Activated T-cell treated with anti-CD3 and anti-CD28 coated beads for 48 hours (primary cell): ENCODE results near the gene ARFIP1.
"Not testable (repeated sequence)": the region's sequence is repeated elsewhere in the genome, so short reads cannot be mapped to it uniquely, and the experiment has no call there.

ENCODE experiments used
- DNase-seq: peaks from one replicate; pipeline ENCODE4 v3.0.0-alpha.2; 2020; ENCODE audit warnings: low read depth

The ARFIP1 gene

GRCh38 chr4:152785639-152786615 is 6.2 kb downstream of the ARFIP1 start:
- DNase-seq: no peak

DNA sequence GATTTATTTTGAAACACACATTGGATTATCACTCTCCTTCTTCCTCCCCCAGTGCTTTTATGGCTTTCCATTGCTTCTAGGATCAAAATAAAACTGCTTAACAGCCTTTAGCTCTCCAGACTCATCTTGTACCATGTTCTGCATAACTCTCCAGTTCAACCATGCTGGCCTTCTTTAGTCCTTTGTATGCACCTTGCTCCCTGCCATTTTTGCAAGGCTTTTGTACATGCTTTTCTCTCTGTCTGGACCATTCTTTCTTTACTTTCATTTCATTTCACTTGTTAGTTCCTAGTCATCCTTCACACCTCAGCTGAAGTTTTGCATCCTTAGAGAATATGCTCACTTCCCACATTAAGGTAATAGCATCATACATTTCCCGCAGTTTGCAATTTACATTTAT is 6.9 kb downstream of the ARFIP1 start:
- DNase-seq: no peak

GRCh38 chr4:152795891-152796290 is 16.1 kb downstream of the ARFIP1 start:
- no peak for DNase-seq

- DNase-seq: no peak
These were observed 23.8 kb downstream of the ARFIP1 start for GRCh38 chr4:152803541-152803940.

- DNase-seq: no peak
These were observed 25.4 kb downstream of the ARFIP1 start for GRCh38 chr4:152805071-152805650.

GRCh38 chr4:152805818-152806217 is 26.1 kb downstream of the ARFIP1 start:
- DNase-seq: no peak

- no peak for DNase-seq
These were observed 26.9 kb downstream of the ARFIP1 start for GRCh38 chr4:152806501-152807125.

DNA sequence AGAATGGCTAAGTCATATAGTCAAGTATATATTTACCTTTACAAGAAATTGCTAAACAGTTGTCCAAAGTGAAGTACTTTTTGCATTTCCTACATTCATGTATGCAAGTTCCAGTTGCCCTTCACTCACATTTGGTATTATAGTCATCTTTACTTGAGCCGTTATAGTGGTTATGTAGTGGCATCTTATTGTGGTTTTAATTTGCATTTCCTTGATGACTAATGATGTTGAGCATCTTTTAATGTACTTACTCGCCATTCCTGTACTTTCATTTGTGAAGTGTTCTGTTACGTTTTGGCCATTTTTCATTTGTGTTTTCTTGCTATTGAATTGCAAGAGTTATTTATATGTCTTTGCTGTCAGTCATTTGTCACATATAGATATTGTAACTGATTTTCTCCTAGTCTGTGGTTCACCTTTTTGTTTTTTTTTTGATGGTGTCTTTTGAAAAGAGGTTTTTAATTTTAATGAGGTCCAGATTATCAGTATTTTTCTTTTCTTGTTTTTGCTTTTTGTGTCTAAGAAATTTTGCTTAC is 27.6 kb downstream of the ARFIP1 start:
- no peak for DNase-seq

DNA sequence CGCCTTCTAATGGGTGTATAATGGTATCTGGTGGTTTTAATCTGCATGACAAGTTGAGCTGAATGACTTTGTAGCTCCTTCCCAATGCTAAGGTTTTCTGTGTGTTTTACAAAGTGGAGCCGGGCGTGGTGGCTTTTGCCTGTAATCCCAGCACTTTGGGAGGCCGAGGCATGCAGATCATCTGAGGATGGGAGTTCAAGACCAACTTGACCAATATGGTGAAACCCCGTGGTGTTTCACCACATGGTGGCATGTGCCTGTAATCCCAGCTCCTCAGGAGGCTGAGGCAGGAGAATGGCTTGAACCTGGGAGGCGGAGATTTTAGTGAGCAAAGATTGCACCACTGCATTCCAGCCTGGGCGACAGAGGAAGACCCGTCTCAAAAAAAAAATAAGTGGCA is 28.9 kb downstream of the ARFIP1 start:
- DNase-seq: no peak

GRCh38 chr4:152810715-152811287 is 31.0 kb downstream of the ARFIP1 start:
- DNase-seq: no peak

DNA sequence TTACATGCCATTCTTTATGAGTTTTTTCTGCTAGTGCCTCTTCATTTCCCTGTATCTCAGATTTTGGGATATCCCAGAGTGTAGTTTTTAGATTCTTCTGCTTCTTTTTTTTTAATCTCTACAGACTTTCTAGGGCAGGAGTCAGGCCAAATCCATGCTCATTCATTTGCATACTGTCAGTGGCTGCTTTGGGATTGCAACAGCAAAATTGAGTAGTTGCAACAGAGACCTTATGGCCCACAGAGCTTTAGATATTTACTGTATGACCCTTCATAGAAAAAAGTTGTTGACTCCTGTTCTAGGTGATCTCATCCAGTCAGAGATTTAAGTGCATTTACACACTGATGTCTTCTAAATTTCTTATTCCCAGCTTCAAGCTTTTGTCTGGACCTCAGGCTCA is 35.3 kb downstream of the ARFIP1 start:
- no peak for DNase-seq

GRCh38 chr4:152817331-152817730 is 37.6 kb downstream of the ARFIP1 start:
- DNase-seq: no peak

DNA sequence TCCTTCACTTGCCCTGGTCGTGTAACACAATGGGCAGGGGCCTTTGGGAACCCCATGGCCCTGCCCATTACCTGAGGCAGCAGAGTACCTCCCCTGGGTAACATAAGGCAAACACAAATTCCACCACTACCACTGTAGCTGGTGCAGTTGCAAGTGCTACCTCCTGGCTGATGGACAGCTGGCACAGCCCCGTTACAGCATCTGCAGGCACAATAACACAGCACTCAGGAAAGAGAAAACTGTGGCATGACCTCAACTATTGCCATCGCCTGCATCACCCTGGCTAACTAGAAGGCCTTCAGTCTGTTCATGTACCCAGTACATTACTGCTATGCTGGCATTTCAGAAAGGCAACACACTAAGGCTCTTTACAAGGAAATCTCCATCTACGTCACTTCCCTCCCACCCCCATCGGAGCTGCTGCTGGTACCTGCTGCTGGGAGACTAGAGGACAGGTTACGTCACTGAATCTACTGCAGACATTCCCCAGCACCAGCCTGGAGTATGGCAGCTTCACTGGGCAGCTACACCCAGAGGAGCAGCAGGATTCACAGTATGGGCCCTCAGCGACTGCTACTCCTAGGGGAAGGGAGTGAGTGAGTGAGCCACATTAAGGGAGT is 39.4 kb downstream of the ARFIP1 start:
- no peak for DNase-seq

DNA sequence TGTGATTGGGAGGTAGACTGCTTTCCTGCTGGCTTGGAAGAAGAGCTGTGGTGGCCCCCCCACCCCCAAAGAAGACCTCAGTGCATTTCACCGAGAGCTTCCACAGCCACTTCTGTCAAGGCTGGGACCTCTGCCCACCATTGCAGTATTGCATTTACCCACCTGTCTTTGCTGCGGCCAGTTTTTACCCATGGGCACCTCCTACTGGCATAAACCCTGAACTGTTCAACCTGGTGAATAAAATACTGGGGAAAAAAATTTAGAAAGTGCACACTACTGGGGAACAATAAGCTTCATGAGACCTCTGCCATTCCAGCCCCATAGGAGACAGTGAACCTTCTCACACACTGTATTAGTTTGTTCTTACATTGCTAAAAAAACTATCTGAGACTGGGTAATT is 40.3 kb downstream of the ARFIP1 start:
- DNase-seq: no peak

DNA sequence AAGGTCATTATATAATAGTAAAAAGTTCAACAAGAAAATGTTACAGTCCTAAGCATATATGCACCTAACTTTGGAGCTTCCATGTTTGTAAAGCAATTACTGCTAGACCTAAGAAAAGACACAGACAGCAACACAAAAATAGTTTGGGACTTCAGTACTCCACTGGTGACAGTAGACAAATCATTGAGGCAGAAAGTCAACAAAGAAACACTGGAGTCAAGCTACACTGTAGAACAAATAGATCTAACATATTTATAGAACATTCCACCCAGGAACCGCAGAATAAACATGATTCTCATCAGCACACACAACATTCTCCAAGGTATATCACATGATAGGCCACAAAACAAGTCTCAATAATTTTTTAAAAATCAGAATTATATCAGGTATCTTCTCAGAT is 42.6 kb downstream of the ARFIP1 start:
- no peak for DNase-seq

GRCh38 chr4:152824561-152824960 is 44.8 kb downstream of the ARFIP1 start:
- no peak for DNase-seq

- no peak for DNase-seq
These were observed 45.6 kb downstream of the ARFIP1 start for GRCh38 chr4:152825336-152825735.

GRCh38 chr4:152828122-152828521 is 48.4 kb downstream of the ARFIP1 start:
- DNase-seq: no peak

DNA sequence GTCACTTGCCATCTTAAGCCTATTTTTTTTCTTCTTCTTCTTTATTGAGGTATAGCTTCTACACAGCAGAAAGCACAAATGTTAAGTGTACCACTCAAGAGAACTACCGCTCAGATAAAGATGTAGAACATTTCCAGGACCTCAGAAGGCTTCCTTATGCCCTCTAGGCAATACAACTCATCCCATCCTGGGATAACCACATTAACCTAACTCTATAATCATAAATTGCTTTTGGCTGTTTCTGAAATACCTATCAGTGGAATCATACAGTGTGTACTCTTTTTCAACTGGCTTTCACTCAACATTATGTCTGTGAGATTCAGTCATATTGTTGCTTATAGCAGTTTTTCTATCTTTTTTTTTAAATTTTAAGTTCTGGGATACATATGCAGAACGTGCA is 51.7 kb downstream of the ARFIP1 start:
- no peak for DNase-seq

DNA sequence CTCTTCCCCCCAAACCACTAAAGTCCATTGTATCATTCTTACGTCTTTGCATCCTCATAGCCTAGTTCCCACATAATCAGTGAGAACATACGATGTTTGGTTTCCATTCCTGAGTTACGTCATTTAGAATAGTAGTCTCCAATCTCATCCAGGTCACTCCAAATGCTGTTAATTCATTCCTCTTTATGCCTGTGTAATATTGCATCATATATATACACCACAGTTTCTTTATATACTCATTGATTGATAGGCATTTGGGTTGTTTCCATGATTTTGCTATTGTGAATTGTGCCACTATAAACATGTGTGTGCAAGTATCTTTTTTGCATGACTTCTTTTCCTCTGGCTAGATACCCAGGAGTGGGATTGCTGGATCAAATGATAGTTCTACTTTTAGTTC is 57.2 kb downstream of the ARFIP1 start:
- no peak for DNase-seq

DNA sequence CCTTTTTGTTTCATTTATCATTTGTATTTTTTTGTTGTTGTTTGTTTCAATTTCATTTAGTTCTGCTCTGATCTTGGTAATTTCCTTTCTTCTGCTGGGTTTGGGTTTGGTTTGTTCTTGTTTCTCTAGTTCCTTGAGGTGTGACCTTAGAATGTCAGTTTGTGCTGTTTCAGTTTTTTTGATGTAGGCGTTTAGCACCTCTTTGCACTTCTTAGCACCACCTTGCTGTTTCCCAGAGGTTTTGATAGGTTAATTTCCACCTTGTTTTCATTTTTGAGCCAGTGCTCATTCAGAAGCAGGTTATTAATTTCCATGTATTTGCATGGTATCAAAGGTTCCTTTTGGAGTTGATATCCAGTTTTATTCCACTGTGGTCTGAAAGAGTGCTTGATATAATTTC is 60.0 kb downstream of the ARFIP1 start:
- DNase-seq: not testable (repeated sequence)

- DNase-seq: no peak
These were observed 63.8 kb downstream of the ARFIP1 start for GRCh38 chr4:152843481-152844090.
